MCF 10A (cell line): ENCODE results near the gene CDIP1. TPM values are rescaled to one million over a fixed set of nuclear protein-coding genes. Genes with fewer than 3 reads are reported as not detected.
A peak's percentile ranks its signal among the peaks of the same experiment; 100 is the strongest.

Experiments
- BruUV-seq: library from RNA; stranded (reverse); fragments of 400-500 nt; replicated peaks from 2 replicates; lab custom pipeline; 2021; lab: Mats Ljungman, UMichigan
- CTCF ChIA-PET: fragments of 300-600 bp; sonication (Branson Sonifier 250); formaldehyde crosslinking; extraction: SDS; loops from one replicate; lab custom pipeline; 2021; ENCODE audit warnings: antibody characterized with exemption, inconsistent platforms; lab: Yijun Ruan, JAX
- POLR2A ChIA-PET: fragments of 300-600, 350-650 bp; sonication (Branson Sonifier 250); formaldehyde crosslinking; extraction: SDS; loops from one replicate; lab custom pipeline; 2020; ENCODE audit warnings: antibody characterized with exemption, inconsistent platforms; lab: Yijun Ruan, JAX
- DNase-seq: peaks from one replicate; pipeline ENCODE4 v3.0.0-alpha.2; 2018; ENCODE audit not compliant: unreplicated experiment
- H3K27ac Mint-ChIP-seq: one replicate; pipeline ENCODE4 v1.8.0; 2022; ENCODE audit warnings: mild to moderate bottlenecking, low read depth, mixed read lengths; ENCODE audit not compliant: unreplicated experiment
- H3K27me3 Mint-ChIP-seq: one replicate; pipeline ENCODE4 v1.8.0; 2022; ENCODE audit warnings: mixed read lengths; ENCODE audit not compliant: insufficient read depth, unreplicated experiment
- H3K36me3 Mint-ChIP-seq: one replicate; pipeline ENCODE4 v1.8.0; 2022; ENCODE audit warnings: mild to moderate bottlenecking, moderate library complexity, mixed read lengths; ENCODE audit not compliant: insufficient read depth, unreplicated experiment
- H3K4me1 Mint-ChIP-seq: one replicate; pipeline ENCODE4 v1.8.0; 2022; ENCODE audit warnings: mixed read lengths; ENCODE audit not compliant: insufficient read depth, unreplicated experiment
- H3K4me3 Mint-ChIP-seq: one replicate; pipeline ENCODE4 v1.8.0; 2022; ENCODE audit warnings: mild to moderate bottlenecking, moderate library complexity, mixed read lengths; ENCODE audit not compliant: unreplicated experiment
- H3K9me3 Mint-ChIP-seq: one replicate; pipeline ENCODE4 v1.8.0; 2022; ENCODE audit warnings: mixed read lengths; ENCODE audit not compliant: unreplicated experiment
- CTCF ChIP-seq: fragments of 200-600 bp; IDR thresholded peaks from one replicate; pipeline ENCODE4 v1.8.0; 2022; ENCODE audit warnings: antibody characterized with exemption, mild to moderate bottlenecking; ENCODE audit not compliant: unreplicated experiment
- intact Hi-C: fragments of 100-400 bp; cut with micrococcal nuclease; formaldehyde crosslinking; loops from 2 replicates; pipeline ENCODE4 v1.14.1; 2022
- total RNA-seq: library from RNA; stranded (reverse); gene quantifications from 2 replicates; pipeline ENCODE4 v1.2.3, GENCODE V29; 2022

Gene CDIP1
- total RNA-seq, 1 experiment from 2014 or later: 6.0 TPM

GRCh38 chr16:4465977-4466779 is 72.4 kb downstream of the CDIP1 start:
- TF ChIP-seq CTCF: no peak

GRCh38 chr16:4463522-4464163 is 74.9 kb downstream of the CDIP1 start:
- Mint-ChIP-seq H3K4me3 (no peak overlapping the region), H3K27me3 (no peaks in the 10 kb centered on the region), H3K27ac (no peak overlapping the region), H3K9me3 (no peaks in the 10 kb centered on the region), H3K36me3 (peaks cover 66% of the 10 kb centered on the region), H3K4me1 (peaks cover 18% of the 10 kb centered on the region)
- TF ChIP-seq CTCF: no peak
- peak; percentile 61 for DNase-seq
- ChIA-PET POLR2A (interaction anchor here (0.6 to 4.7 kb wide), 6 partner anchors 8 to 271 kb away, joined by 3 to 40 read pairs (median 3); partner anchors contain the start of genes ANKS3, DNAAF8, HMOX2 and NMRAL1), CTCF (interaction anchor here (0.6 to 1.0 kb wide), 3 partner anchors 14 to 377 kb away, joined by 3 to 5 read pairs (median 4); no protein-coding TSS in a partner anchor)
- no TSS peak for BruUV-seq
- intact Hi-C loops: no loop called here

More at GRCh38 chr16:4465977-4466779, 72.4 kb downstream of the CDIP1 start:
- no peak for DNase-seq
- POLR2A ChIA-PET: interaction anchor here (0.6 to 4.7 kb wide), 2 partner anchors 10 to 341 kb away, joined by 3 to 40 read pairs; partner anchors contain the start of genes HMOX2 and NMRAL1
- no peaks in the 10 kb centered on the region for H3K9me3 Mint-ChIP-seq
- CTCF ChIA-PET: interaction anchor here (0.8 to 1.2 kb wide), 2 partner anchors 35 to 82 kb away, joined by 3 read pairs; no protein-coding TSS in a partner anchor
- H3K36me3 Mint-ChIP-seq: peaks cover 53% of the 10 kb centered on the region
- no TSS peak for BruUV-seq
- H3K4me1 Mint-ChIP-seq: peaks cover 11% of the 10 kb centered on the region
- intact Hi-C loops: no loop called here
- H3K27me3 Mint-ChIP-seq: no peaks in the 10 kb centered on the region
- H3K4me3 Mint-ChIP-seq: no peak overlapping the region
- no peak overlapping the region for H3K27ac Mint-ChIP-seq

GRCh38 chr16:4461250-4462085 is 77.1 kb downstream of the CDIP1 start:
- Mint-ChIP-seq H3K9me3 (no peaks in the 10 kb centered on the region), H3K27ac (no peak overlapping the region), H3K4me3 (no peak overlapping the region), H3K4me1 (peaks cover 18% of the 10 kb centered on the region), H3K36me3 (peaks cover 66% of the 10 kb centered on the region), H3K27me3 (no peaks in the 10 kb centered on the region)
- TF ChIP-seq CTCF: no peak
- POLR2A ChIA-PET: interaction anchor here (0.6 to 2.0 kb wide), 3 partner anchors 35 to 483 kb away, joined by 3 to 5 read pairs (median 3); no protein-coding TSS in a partner anchor
- intact Hi-C loops: no loop called here
- CTCF ChIA-PET: interaction anchor here (0.6 to 1.3 kb wide), 2 partner anchors 32 to 559 kb away, joined by 3 read pairs; no protein-coding TSS in a partner anchor
- no TSS peak for BruUV-seq
- no peak for DNase-seq
